ENCODE measurements around the gene NCAM1. TPM values are rescaled to one million over a fixed set of nuclear protein-coding genes. Genes with fewer than 3 reads are reported as not detected.
A peak's percentile ranks its signal among the peaks of the same experiment; 100 is the strongest.

NCAM1 gene
- total RNA-seq, 1 experiment from 2014 or later = not detected

- Histone ChIP-seq H3K4me1 (ENCODE audit: insufficient read depth, low read length) (no peaks in the 10 kb centered on the region), H3F3A (ENCODE audit: low read length, unreplicated experiment) (no peaks in the 10 kb centered on the region), H3K36me3 (ENCODE audit: low read depth, low read length) (no peaks in the 10 kb centered on the region), H3K9me2 (replicated peaks; ENCODE audit: low read length) (no peaks in the 10 kb centered on the region), H3K27ac (ENCODE audit: low read length) (no peak overlapping the region), H3K9ac (ENCODE audit: low read length) (no peak overlapping the region), H2AFZ (ENCODE audit: low read length) (no peak overlapping the region), H3K4me2 (ENCODE audit: low read length) (no peak overlapping the region), H4K20me1 (ENCODE audit: low read length) (no peaks in the 10 kb centered on the region), H3K4me3 (ENCODE audit: low read length) (no peak overlapping the region), H3K9me3 (ENCODE audit: low read length) (no peaks in the 10 kb centered on the region), H3K27me3 (ENCODE audit: low read length) (peaks cover 67% of the 10 kb centered on the region), H3K79me2 (ENCODE audit: low read length) (no peaks in the 10 kb centered on the region)
- intact Hi-C loops (cut with micrococcal nuclease) = no loop called here
- ChIA-PET POLR2A (ENCODE audit: unreplicated experiment) (no interaction called here), CTCF (interaction anchor here (0.6 kb wide), 1 partner anchor 440 kb away, joined by 4 read pairs; no protein-coding TSS in a partner anchor)
- no TSS peak for BruUV-seq (replicated peaks)
- ATAC-seq (no peak), DNase-seq (no peak)
- TF ChIP-seq EZH2phosphoT487 (IDR thresholded peaks at IDR 0.05; ENCODE audit: borderline replicate concordance, low read length) (no peak), CTCF (conservative IDR thresholded peaks at IDR 0.05; ENCODE audit: low read depth, low read length) (no peak), EZH2 (IDR thresholded peaks at IDR 0.05; ENCODE audit: low read length, unreplicated experiment) (no peak)
Observed at GRCh38 chr11:113248702-113249490, 287.7 kb downstream of the NCAM1 start.

- H3K4me2 ChIP-seq (ENCODE audit: low read length) = no peak overlapping the region
- no peaks in the 10 kb centered on the region for H3K9me3 ChIP-seq (ENCODE audit: low read length)
- no peak overlapping the region for H3K9ac ChIP-seq (ENCODE audit: low read length)
- H3K9me2 ChIP-seq (replicated peaks; ENCODE audit: low read length) = no peaks in the 10 kb centered on the region
- peaks cover 66% of the 10 kb centered on the region for H3K27me3 ChIP-seq (ENCODE audit: low read length)
- ChIA-PET CTCF (no interaction called here), POLR2A (ENCODE audit: unreplicated experiment) (no interaction called here)
- ATAC-seq (no peak; the same call in 1 of the 2 replicates), DNase-seq (peak; percentile 12)
- H3K27ac ChIP-seq (ENCODE audit: low read length) = no peak overlapping the region
- H4K20me1 ChIP-seq (ENCODE audit: low read length) = no peaks in the 10 kb centered on the region
- no peak overlapping the region for H2AFZ ChIP-seq (ENCODE audit: low read length)
- H3K4me3 ChIP-seq (ENCODE audit: low read length) = no peak overlapping the region
- intact Hi-C loops (cut with micrococcal nuclease) = no loop called here
- no peak for TF ChIP-seq EZH2phosphoT487 (IDR thresholded peaks at IDR 0.05; ENCODE audit: borderline replicate concordance, low read length)
- TF ChIP-seq EZH2 (IDR thresholded peaks at IDR 0.05; ENCODE audit: low read length, unreplicated experiment) = no peak
- peak; percentile 36; the same call in 1 of the 2 replicates for TF ChIP-seq CTCF (conservative IDR thresholded peaks at IDR 0.05; ENCODE audit: low read depth, low read length)
- H3K79me2 ChIP-seq (ENCODE audit: low read length) = no peaks in the 10 kb centered on the region
- no peaks in the 10 kb centered on the region for H3K36me3 ChIP-seq (ENCODE audit: low read depth, low read length)
- no TSS peak for BruUV-seq (replicated peaks)
- H3K4me1 ChIP-seq (ENCODE audit: insufficient read depth, low read length) = no peaks in the 10 kb centered on the region
- H3F3A ChIP-seq (ENCODE audit: low read length, unreplicated experiment) = no peaks in the 10 kb centered on the region
Observed at GRCh38 chr11:113249491-113249763, 288.2 kb downstream of the NCAM1 start.

- no peaks in the 10 kb centered on the region for H3K4me1 ChIP-seq (ENCODE audit: insufficient read depth, low read length)
- no peak overlapping the region for H3K9ac ChIP-seq (ENCODE audit: low read length)
- H3F3A ChIP-seq (ENCODE audit: low read length, unreplicated experiment) = no peaks in the 10 kb centered on the region
- no peak overlapping the region for H3K27ac ChIP-seq (ENCODE audit: low read length)
- no peak overlapping the region for H3K4me3 ChIP-seq (ENCODE audit: low read length)
- no peak overlapping the region for H2AFZ ChIP-seq (ENCODE audit: low read length)
- H4K20me1 ChIP-seq (ENCODE audit: low read length) = no peaks in the 10 kb centered on the region
- no TSS peak for BruUV-seq (replicated peaks)
- no peaks in the 10 kb centered on the region for H3K9me3 ChIP-seq (ENCODE audit: low read length)
- ATAC-seq (no peak), DNase-seq (no peak)
- CTCF ChIA-PET = no interaction called here
- no peaks in the 10 kb centered on the region for H3K9me2 ChIP-seq (replicated peaks; ENCODE audit: low read length)
- H3K27me3 ChIP-seq (ENCODE audit: low read length) = peaks cover 63% of the 10 kb centered on the region
- POLR2A ChIA-PET (ENCODE audit: unreplicated experiment) = no interaction called here
- TF ChIP-seq CTCF (conservative IDR thresholded peaks at IDR 0.05; ENCODE audit: low read depth, low read length) = no peak
- TF ChIP-seq EZH2 (IDR thresholded peaks at IDR 0.05; ENCODE audit: low read length, unreplicated experiment) = no peak
- no peak for TF ChIP-seq EZH2phosphoT487 (IDR thresholded peaks at IDR 0.05; ENCODE audit: borderline replicate concordance, low read length)
- H3K79me2 ChIP-seq (ENCODE audit: low read length) = no peaks in the 10 kb centered on the region
- intact Hi-C loops (cut with micrococcal nuclease) = no loop called here
- no peaks in the 10 kb centered on the region for H3K36me3 ChIP-seq (ENCODE audit: low read depth, low read length)
- no peak overlapping the region for H3K4me2 ChIP-seq (ENCODE audit: low read length)
Observed at GRCh38 chr11:113249786-113250185, 288.6 kb downstream of the NCAM1 start.

Measured in PC-3 (cell line).